Progenitor cell of endocrine pancreas (in vitro differentiated cells): ENCODE results near the gene BTRC. TPM values are rescaled to one million over a fixed set of nuclear protein-coding genes. Genes with fewer than 3 reads are reported as not detected.
"Not testable (repeated sequence)": the region's sequence is repeated elsewhere in the genome, so short reads cannot be mapped to it uniquely, and the experiment has no call there.

Experiments
- DNase-seq: peaks from one replicate; pipeline ENCODE4 v3.0.0; 2021; ENCODE audit warnings: low spot score; ENCODE audit not compliant: unreplicated experiment
- H3K27ac Mint-ChIP-seq: 2 replicates; pipeline ENCODE4 v1.8.0; 2021; ENCODE audit warnings: mild to moderate bottlenecking, moderate library complexity, mixed read lengths
- H3K27me3 Mint-ChIP-seq: 2 replicates; pipeline ENCODE4 v1.8.0; 2021; ENCODE audit warnings: mixed read lengths
- H3K36me3 Mint-ChIP-seq: 2 replicates; pipeline ENCODE4 v1.8.0; 2022; ENCODE audit warnings: mixed read lengths; ENCODE audit not compliant: insufficient read depth
- H3K4me1 Mint-ChIP-seq: 2 replicates; pipeline ENCODE4 v1.8.0; 2021; ENCODE audit warnings: low read depth, mixed read lengths
- H3K4me3 Mint-ChIP-seq: 2 replicates; pipeline ENCODE4 v1.8.0; 2021; ENCODE audit warnings: low read depth, mild to moderate bottlenecking, moderate library complexity, mixed read lengths
- H3K9me3 Mint-ChIP-seq: 2 replicates; pipeline ENCODE4 v1.8.0; 2021; ENCODE audit warnings: low read depth, mixed read lengths
- CTCF ChIP-seq: fragments of 200-600 bp; sonication (generic); IDR thresholded peaks from one replicate; pipeline ENCODE4 v1.5.0; 2021; ENCODE audit warnings: antibody characterized with exemption, mild to moderate bottlenecking; ENCODE audit not compliant: unreplicated experiment
- total RNA-seq: library from RNA; stranded (reverse); gene quantifications from 2 replicates; pipeline ENCODE4 v1.2.1, GENCODE V29; 2021

The BTRC gene
- total RNA-seq, 1 donor from 2014 or later = 46.5 TPM

- Mint-ChIP-seq H3K4me3 (peak overlapping the region; percentile 95), H3K9me3 (no peaks in the 10 kb centered on the region), H3K4me1 (peaks cover 20% of the 10 kb centered on the region), H3K36me3 (peaks cover 6% of the 10 kb centered on the region), H3K27me3 (peaks cover 7% of the 10 kb centered on the region), H3K27ac (peak overlapping the region; percentile 93)
- DNase-seq = peak; percentile 63
- TF ChIP-seq CTCF = peak; percentile 14
Measured at GRCh38 chr10:101354328-101355071, 535 bp downstream of the BTRC start.

GRCh38 chr10:101355072-101355706 lies 1.2 kb downstream of the BTRC start:
- Mint-ChIP-seq H3K36me3 (peaks cover 6% of the 10 kb centered on the region), H3K27me3 (peaks cover 5% of the 10 kb centered on the region), H3K4me3 (peak overlapping the region; percentile 95), H3K4me1 (peaks cover 20% of the 10 kb centered on the region), H3K27ac (peak overlapping the region; percentile 93), H3K9me3 (no peaks in the 10 kb centered on the region)
- no peak for DNase-seq
- TF ChIP-seq CTCF = no peak

GRCh38 chr10:101356132-101356531 lies 2.2 kb downstream of the BTRC start:
- TF ChIP-seq CTCF = no peak
- Mint-ChIP-seq H3K4me1 (peaks cover 20% of the 10 kb centered on the region), H3K4me3 (peak overlapping the region; percentile 37), H3K9me3 (no peaks in the 10 kb centered on the region), H3K27me3 (no peaks in the 10 kb centered on the region), H3K36me3 (peaks cover 6% of the 10 kb centered on the region), H3K27ac (no peak overlapping the region)
- no peak for DNase-seq

- H3K27ac Mint-ChIP-seq = no peak overlapping the region
- H3K36me3 Mint-ChIP-seq = peaks cover 7% of the 10 kb centered on the region
- H3K4me1 Mint-ChIP-seq = peaks cover 20% of the 10 kb centered on the region
- H3K9me3 Mint-ChIP-seq = no peaks in the 10 kb centered on the region
- DNase-seq = no peak
- H3K27me3 Mint-ChIP-seq = no peaks in the 10 kb centered on the region
- no peak overlapping the region for H3K4me3 Mint-ChIP-seq
- no peak for TF ChIP-seq CTCF
Measured at GRCh38 chr10:101357958-101358357, 4.0 kb downstream of the BTRC start.

GRCh38 chr10:101358706-101359300 lies 4.8 kb downstream of the BTRC start:
- Mint-ChIP-seq H3K9me3 (no peaks in the 10 kb centered on the region), H3K4me3 (no peak overlapping the region), H3K36me3 (peaks cover 7% of the 10 kb centered on the region), H3K4me1 (peaks cover 17% of the 10 kb centered on the region), H3K27ac (peak overlapping the region; percentile 31), H3K27me3 (no peaks in the 10 kb centered on the region)
- TF ChIP-seq CTCF = no peak
- no peak for DNase-seq

GRCh38 chr10:101360090-101360489 lies 6.1 kb downstream of the BTRC start:
- not testable (repeated sequence) for H3K4me1 Mint-ChIP-seq, H3K9me3 Mint-ChIP-seq, DNase-seq, H3K27me3 Mint-ChIP-seq, H3K4me3 Mint-ChIP-seq, H3K36me3 Mint-ChIP-seq, H3K27ac Mint-ChIP-seq

GRCh38 chr10:101360841-101361240 lies 6.9 kb downstream of the BTRC start:
- not testable (repeated sequence) for H3K27ac Mint-ChIP-seq, H3K4me1 Mint-ChIP-seq, H3K27me3 Mint-ChIP-seq, H3K4me3 Mint-ChIP-seq, H3K36me3 Mint-ChIP-seq, H3K9me3 Mint-ChIP-seq, DNase-seq
